Occipital lobe (tissue), 2 donors: ENCODE measurements around the gene MOCS2. TPM values are rescaled to one million over a fixed set of nuclear protein-coding genes. Genes with fewer than 3 reads are reported as not detected.

Experiments used
- DNase-seq: peaks from one replicate; lab custom pipeline; 2025; lab: John Stamatoyannopoulos, UW
- total RNA-seq: library from RNA; depleted of rRNA; stranded (reverse); fragments of >200 nt; gene quantifications from one replicate; pipeline ENCODE4 v1.2.3, GENCODE V29; 2014

The MOCS2 gene
- total RNA-seq, 1 donor from 2014 or later, result 43.5 TPM

DNA sequence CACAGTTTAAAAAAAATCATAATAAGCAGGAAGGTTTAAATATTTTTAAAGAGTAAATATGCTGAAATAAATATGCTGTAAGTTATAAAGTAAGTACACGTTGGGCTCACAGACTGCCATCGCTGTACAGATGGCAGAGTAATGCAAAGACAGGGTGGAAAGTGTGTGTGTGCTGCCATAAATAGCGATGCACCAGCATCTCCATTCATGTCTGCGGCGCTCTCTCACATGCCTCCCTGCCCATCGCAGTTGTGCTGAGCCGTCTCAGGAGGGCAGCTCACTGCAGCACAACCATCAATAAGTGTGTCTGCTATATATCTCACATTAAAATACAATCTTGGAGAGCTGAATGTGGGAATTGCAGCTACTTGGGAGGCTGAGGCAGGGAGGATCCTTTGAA, 14.3 kb downstream of the MOCS2 start:
- DNase-seq, result no peak

DNA sequence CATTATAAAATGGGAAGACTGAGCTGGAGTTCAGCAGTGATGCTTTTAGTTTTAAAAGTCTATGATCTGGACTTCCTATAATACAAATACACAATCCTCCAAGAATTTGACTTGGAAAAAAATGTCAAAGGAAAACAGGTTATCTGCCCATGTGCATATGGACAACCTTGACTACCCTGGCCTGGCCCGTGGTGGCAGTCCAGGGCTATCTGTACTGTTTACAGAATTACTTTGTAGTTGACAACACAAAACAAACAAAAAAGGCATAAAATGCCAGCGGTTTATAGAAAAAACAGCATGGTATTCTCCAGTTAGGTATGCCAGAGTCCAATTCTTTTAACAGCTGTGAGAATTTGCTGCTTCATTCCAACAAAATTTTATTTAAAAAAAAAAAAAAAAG, 17.3 kb downstream of the MOCS2 start:
- DNase-seq, result no peak

DNA sequence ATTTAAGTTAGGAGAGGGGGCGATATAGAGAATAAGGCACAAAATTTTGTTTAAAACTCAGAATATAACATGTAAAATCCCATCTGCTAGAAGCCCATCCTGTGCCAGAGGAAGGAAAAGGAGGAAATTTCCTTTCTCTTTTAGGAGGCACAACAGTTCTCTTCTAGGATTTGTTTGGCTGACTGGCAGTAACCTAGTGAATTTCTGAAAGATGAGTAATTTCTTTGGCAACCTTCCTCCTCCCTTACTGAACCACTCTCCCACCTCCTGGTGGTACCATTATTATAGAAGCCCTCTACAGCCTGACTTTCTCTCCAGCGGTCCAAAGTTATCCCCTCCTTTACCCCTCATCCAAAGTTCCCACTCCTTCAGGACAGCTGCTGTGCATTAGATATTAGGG, 18.3 kb downstream of the MOCS2 start:
- DNase-seq, result no peak

DNA sequence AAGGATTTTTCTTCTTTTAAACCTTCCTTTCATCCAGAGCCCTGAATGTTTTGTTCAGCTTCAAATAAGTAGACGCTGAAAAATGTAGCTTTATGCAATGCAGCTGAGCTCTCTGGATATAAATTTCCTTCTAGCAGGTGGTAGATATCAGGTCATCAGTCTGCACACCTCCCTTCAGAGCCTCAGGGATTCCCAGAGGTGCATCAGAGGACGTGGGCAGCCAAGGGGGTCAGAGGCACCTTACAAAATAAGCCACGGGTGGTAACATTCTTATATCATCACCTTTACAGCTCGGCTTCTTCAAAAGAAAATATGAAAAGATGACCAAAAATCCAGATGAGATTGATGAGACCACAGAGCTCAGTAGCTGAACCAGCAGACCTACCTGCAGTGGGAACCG, 19.3 kb downstream of the MOCS2 start:
- DNase-seq, result no peak

DNA sequence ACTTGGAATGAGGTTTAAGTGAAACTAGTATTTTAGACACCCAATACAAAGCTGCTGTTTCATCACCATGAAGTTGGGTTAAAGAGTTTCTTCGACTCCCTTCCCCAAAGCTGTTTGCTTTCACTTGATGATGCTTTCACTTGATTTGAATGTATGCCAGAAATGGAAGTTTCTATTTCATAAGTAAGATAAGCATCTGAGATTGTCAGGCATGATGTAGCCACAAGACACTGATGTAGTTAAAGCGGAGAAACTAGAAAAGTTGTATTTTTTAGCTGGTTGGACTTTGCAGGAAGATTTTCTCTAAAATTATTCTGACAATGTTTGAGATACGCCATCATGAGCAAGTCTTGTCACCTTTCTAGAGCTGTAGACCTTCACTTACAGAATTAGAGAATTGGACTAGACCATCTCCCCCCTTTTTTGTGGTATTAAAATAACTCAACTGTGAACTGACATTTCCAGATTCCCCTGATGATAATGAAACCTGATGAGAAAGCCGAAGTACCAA, 20.0 kb downstream of the MOCS2 start:
- DNase-seq, result no peak

DNA sequence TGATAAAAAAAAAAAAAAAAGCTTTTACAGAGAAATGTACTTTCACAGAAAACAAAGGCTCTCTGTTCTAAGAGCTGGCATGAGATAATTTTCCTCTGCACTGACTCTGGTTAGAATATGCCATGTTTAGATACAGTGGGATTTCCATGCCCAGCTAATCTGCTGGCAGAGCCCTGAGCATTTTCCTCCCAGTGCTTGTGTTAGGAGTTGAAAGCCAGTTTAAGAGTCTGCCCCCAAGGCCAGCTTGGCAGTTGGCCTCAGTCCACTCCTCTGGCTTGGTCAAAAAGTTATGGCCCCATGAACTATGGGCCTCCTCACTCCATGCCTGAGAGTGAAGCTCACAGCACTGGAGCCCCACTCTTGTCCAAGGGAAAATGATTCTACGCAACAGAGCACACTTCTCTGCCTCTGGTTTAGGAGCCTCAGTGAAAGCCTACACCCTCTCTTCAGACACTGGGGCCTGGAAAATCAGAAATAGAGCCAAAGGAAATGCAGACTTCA, 21.9 kb downstream of the MOCS2 start:
- DNase-seq, result no peak

DNA sequence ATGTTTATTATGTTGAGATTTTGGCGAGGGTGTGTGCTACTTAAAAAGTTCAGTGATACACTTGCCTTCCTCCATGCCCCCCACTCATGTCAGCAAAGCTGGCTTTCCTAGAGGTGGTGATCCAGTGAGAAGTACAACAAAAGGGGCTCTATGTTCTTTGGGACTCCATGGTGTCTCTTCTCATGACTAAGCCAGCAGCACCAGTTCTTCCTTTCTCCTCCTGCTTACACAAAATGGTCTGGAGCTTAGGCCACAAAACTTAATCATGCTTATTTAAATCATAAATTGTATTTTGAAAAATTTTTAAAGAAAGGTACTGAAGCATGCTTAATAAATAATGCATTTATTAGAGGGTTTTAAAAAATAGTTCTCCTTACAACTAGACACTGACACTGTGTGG, 22.4 kb downstream of the MOCS2 start:
- no peak for DNase-seq

DNA sequence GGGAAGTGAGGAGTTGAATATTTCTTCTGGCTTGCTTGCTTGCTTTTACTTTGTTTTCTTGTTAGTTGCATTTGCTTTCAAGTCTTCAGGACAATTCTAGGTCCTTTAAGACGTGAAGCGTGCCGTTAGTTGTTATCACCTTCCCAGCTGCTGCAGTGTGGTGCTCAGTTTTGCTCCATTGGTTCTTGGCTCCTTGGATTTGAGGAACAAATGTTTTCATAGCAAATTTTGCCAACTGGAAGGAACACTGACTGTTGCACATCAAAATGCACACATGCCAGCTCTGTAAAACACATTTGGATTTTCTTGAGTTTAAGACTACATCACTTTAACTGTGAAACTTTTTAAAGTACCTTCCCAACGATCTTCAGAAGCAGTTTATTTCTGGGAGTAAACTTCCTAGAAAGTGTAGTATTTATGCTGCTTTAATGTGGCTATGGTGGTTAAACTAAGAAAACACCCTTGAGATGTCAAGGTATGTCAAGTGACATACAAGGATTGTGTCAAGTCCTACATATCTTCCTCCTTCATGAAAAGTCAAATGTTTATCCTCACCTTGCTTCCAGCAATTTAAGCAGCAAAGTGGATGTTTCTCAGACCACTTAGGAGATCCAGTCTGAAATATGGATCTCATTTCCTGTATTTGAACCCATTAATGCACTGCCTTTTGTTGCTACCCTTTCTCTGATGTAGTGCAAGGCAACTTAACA, 24.9 kb downstream of the MOCS2 start:
- no peak for DNase-seq

DNA sequence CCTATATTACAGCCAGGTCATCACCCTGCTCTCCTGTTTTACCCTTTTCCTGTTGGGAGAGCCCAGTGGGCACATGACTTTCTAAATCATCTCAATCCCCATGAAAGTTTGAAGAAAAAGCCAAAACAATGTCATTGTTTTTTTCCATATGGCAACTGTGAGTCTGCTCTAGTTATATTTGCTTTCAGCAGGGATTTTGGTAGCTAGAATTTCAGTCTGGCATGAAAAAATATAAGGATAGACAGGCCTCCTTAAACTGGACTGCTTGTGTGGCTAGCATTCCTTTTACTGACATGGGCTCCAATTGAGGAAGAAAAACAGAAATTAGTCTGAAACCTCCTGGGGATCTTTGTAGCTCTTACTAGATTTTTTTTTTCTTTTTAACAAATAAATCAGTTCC, 25.6 kb downstream of the MOCS2 start:
- no peak for DNase-seq

DNA sequence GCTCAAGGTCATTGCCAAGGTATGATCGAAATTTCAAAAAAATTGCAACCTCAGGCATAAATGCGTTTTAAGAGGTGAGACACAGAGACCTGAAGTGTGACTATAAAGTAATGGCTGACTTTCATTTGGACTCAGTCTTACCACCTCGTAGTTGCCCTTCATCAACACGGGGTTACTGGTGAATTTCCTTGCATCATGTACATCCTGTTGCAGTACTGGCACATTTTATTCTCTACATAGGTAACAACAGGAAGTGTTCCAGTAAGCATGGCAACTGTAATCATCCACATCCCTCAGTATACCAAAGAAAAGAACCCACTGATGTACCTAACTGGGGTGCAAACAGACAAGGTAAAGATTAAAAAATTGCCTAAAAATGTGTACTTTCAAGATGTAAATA, 29.3 kb downstream of the MOCS2 start:
- no peak for DNase-seq

DNA sequence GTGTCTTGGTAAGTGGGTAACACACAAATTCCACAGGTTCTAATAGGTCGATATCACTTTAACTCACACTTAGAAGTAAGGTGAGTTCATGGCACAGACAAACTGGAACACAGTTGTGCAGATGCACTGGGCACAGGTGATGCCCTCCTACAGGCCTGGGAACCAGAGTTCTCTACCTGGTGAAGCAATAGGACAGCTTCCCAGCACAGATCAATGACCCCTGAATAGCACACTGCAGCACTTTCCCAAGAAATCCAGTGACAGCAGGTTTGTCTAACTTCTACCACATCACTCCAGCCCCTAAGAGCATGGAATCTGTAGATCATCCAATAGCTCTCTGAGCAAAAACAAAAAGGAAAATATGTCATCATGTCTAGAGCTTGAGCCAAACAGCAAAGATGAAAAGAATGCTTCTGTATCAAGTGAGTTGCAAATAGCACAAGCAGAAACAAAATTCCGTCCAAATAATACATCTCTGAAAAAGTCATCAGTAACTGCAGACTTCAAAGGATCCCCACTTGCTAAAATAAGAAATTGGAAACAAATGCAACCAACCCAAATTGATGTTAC, 33.5 kb downstream of the MOCS2 start:
- no peak for DNase-seq

DNA sequence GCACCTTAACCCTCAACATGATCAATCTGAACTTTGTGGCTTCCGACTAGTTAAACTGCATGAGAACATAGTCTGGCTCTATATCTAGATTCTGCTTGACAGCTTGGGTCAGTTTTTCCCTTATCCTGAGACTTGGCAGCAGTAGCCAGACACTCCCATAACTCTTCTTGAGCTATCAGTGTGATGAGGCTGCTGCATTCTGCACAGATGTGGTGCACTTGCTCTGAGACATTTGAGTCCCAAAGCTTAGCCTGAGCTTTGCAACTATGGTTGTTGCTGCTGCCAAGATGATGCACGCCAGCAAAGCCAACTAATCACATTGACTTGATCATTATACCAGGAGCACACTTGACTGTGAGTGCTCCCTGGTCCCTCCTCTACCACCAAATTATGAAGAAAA, 36.2 kb downstream of the MOCS2 start:
- DNase-seq, result no peak

DNA sequence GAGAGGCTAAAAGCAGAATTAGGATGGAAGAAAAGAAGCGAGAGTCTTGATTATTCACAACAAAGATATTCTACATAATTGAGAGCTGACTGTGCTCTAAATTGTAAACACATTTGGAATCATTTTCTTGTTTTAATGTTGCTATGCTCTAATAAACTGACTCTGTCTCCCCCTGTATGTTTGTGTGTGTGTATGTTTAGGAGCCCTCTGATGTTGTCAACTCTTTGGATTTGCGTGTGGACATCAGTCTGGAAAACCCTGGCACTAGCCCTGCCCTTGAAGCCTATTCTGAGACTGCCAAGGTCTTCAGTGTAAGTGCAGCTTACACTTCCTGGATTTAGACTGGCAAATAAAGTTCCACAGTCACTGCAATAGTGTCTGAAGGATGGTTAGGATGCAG, 37.8 kb downstream of the MOCS2 start:
- DNase-seq, result no peak

DNA sequence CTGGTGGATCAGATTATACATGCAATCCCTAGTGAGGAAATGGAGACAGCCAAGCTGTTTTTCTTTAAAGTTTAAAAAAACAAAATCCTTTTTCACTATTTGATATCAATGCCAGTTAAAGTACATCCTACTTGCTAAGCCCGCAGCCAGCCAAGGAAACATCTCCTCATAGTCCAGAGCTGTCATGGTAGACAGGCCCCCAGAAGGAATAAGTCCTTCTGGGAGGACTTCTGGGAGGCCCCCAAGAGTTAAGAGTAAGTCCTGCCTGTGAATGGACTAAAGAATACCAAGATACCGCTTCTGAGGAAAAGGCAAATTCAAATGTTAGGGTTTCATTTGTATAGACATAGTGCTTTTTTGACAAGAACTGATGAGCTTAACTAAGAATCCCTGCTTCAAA, 38.3 kb downstream of the MOCS2 start:
- DNase-seq, result no peak

DNA sequence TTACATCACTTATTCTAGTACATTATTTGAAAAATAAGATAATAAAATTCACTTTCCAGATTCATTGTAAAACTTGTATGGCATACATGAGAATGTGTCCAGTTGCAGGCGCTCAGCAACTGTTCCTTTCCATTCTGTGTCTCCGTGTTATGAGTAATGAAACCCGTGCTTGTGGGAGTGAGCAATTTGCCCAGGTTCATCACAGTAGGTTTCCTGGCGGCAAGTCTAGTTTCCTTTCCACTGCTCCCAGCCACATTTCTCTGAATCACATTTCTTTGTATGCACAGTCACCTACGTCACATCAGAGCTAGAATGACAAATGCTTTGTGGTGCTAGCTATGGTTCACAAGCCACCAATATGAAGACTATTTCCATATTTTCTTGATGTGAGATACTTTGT, 39.9 kb downstream of the MOCS2 start:
- DNase-seq, result no peak

DNA sequence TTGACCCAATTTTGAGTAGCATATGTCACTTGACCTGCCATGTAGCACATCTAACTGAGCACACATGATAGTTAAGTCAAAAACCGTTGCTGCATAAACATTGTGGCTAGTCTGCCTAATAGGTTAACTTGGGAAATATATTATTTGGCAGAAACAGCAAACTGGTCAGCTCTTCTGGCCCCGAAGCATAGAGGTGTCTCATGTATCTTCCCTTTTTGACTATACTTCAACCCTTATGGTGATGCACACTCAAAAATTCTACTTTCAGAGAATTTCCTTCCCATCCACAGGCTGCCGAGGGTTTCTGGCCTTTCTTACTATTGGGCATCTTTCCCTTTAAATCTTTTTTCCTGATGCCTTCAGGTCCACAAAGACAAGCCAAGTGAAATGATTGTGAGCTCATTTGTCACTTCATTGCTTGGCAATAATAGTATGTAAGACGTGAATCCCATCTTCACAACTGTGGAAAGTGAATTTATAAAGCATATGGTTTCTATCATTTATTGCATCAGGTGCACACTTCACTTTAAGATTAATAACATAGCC, 41.2 kb downstream of the MOCS2 start:
- DNase-seq, result no peak

DNA sequence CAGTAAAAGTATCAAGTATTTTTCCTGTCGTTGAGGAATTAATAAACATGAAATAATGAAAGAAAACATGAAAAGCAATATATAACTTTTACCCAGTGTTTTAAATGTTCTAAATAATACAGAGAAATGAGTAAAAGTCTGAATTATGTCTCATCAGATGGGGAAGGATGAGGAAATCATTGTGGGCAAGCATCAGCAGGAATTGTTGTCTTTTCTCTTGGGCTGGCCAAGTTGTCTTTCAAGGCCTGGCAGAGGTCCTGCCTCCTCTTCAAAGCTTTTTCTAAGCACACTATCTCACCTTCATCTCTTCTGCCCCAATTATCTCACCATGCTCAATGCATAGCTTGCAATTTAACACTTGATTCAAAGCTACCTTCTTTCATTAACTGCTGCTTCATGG, 41.9 kb downstream of the MOCS2 start:
- DNase-seq, result no peak

DNA sequence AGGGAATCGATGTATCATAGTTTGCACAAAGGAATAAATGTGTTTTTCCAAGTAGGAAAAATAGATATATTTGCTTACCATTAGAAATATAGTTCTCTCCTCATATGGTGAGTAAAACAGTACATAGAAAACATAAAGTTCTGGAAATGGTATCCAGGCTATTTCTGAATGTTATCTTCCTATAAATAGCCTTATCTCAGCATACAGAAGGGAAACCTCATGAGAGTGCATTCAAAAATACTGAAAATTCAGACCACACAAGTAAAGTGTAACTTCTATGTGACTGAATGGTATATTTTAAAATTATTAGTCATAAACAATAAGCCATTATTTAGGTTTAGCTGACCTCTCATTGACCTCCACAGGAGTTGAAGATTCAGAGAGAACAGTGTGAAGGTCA, 43.5 kb downstream of the MOCS2 start:
- no peak for DNase-seq

DNA sequence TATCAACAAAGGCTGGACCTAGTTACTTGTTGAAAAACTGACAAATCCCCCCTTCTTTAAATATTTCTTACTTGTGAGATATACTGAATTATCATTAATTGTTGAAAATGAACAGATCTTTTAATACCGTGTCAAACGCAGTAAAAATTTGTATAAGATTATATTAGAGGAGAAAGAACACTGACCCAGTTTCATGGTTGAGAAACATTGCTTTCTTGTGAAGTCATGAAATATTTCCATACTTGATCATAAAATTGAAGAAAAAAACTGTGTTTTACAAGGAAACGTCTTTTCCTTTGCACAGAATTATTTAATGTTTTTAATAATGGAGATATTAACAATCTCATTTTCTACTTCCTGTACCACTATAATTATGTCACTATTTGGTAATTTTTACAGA, 45.8 kb downstream of the MOCS2 start:
- no peak for DNase-seq

DNA sequence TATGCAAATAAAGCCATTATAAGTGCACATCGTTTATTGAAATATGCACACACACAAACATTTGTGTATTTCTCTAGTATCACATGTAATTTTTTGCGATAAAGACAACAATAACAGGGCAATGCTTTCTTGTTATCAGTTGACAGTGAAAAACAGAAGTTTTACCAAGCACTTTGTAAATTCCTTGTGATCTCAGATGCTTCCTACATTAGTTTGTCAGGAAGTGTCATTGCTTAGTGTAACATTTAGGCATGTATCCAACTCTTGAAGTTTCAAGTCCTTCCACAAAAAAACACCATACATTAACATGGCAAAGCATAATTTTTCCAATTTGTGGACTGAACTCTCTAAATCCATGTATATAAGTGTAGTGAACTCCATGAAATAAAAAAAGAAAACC, 46.4 kb downstream of the MOCS2 start:
- DNase-seq, result no peak

DNA sequence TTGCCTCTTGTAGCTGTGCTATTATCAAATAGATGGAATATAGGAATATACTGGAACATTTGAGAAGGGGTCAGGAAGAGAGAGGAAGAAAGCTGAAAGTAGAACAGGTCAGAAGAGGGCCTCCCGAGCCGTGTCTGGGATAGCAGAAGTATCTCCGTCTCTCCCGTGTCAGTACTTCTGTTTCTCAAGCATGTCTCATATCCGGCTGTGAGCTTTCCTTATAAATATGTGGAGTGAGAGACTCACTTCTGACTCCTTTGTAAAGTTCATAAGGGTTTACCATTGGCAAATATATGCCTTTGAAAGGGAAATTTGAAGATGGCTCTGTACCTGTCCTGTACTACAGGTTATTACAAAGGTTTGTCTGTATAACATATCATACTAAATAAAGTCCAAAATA, 50.3 kb downstream of the MOCS2 start:
- no peak for DNase-seq

DNA sequence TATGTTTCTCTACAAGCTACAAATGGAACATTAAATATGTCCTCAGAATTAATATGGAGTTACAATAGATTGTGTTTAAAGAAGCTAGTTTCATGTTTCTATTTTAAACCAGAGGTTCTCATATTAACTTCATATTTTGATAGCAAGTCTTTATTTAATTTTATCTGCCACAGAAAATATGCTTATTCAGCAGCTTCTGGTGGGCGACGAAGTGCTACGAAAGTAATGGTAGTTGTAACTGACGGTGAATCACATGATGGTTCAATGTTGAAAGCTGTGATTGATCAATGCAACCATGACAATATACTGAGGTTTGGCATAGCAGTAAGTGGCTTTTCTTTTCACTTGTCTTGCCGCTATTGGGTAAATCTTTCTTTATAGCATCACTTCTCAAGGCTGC, 54.2 kb downstream of the MOCS2 start:
- DNase-seq, result no peak

DNA sequence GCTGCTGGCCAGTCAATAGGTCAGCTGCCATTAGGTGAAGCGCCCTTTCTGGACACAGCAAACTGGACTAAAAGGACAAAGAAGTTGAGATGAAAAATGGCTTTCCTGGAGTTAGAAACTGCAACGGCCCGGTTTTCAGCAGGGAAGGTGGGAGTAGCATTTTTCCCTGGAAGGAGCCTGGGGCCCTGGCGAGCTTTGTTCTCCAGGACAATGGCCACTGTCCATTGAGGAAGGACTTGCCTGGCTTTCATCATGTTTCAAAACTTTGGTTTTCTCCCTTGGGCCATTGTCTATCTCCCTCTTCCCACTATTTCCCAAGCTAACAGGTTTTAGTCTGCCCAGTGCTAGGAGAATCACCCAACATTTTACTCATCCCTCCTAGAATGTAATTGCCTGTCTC, 56.2 kb downstream of the MOCS2 start:
- no peak for DNase-seq
